Loucy (cell line): ENCODE measurements around the gene GET4.

Experiments
- CTCF ChIP-seq: fragments of 200-600 bp; sonication (generic); conservative IDR thresholded peaks from 2 replicates; pipeline ENCODE4 v1.5.1; 2014; ENCODE audit warnings: mild to moderate bottlenecking, antibody characterized with exemption, low read length
- EZH2phosphoT487 ChIP-seq: fragments of 200-600 bp; IDR thresholded peaks from 2 replicates; pipeline ENCODE4 v1.6.1; 2018; ENCODE audit warnings: antibody characterized with exemption, mild to moderate bottlenecking, moderate library complexity, borderline replicate concordance

- TF ChIP-seq CTCF (no peak), EZH2phosphoT487 (no peak)
These were observed 39.4 kb upstream of the GET4 start for GRCh38 chr7:837001-837400.
